Osteoblast (primary cell): ENCODE measurements around the gene OPN5. TPM values are rescaled to one million over a fixed set of nuclear protein-coding genes. Genes with fewer than 3 reads are reported as not detected.

Source experiments
- DNase-seq: peaks from one replicate; pipeline ENCODE4 v3.0.0; 2011; ENCODE audit warnings: low spot score, mixed read lengths; ENCODE audit not compliant: insufficient read length; ENCODE audit errors: missing footprints
- H2AFZ ChIP-seq: 2 replicates; pipeline ENCODE4 v1.6.0; 2011; ENCODE audit warnings: mild to moderate bottlenecking, low read length
- H3K27ac ChIP-seq: 2 replicates; pipeline ENCODE4 v1.5.1; 2011; ENCODE audit warnings: mild to moderate bottlenecking, low read depth, low read length, moderate library complexity
- H3K27me3 ChIP-seq: 2 replicates; pipeline ENCODE4 v1.6.0; 2012; ENCODE audit warnings: mild to moderate bottlenecking, control low read depth, inconsistent platforms, low read length, moderate library complexity; ENCODE audit not compliant: insufficient read depth
- H3K36me3 ChIP-seq: 2 replicates; pipeline ENCODE4 v1.5.1; 2011; ENCODE audit warnings: mild to moderate bottlenecking, low read length, control low read depth, moderate library complexity; ENCODE audit not compliant: insufficient read depth
- H3K4me1 ChIP-seq: 2 replicates; pipeline ENCODE4 v1.5.1; 2011; ENCODE audit warnings: mild to moderate bottlenecking, low read length, control low read depth, moderate library complexity; ENCODE audit not compliant: insufficient read depth
- H3K4me2 ChIP-seq: 2 replicates; pipeline ENCODE4 v1.6.0; 2011; ENCODE audit warnings: mild to moderate bottlenecking, low read length; ENCODE audit not compliant: insufficient read depth
- H3K4me3 ChIP-seq: fragments of 200-600 bp; sonication (generic); 3 replicates; pipeline ENCODE4 v1.5.1; 2012; ENCODE audit warnings: mild to moderate bottlenecking, low read length, inconsistent platforms; ENCODE audit not compliant: insufficient read depth
- H3K79me2 ChIP-seq: 2 replicates; pipeline ENCODE4 v1.6.0; 2012; ENCODE audit warnings: mild to moderate bottlenecking, low read length, control low read depth, inconsistent platforms; ENCODE audit not compliant: insufficient read depth
- H3K9me3 ChIP-seq: 2 replicates; pipeline ENCODE4 v1.5.1; 2011; ENCODE audit warnings: low read depth, low read length, control low read depth
- H4K20me1 ChIP-seq: 2 replicates; pipeline ENCODE4 v1.6.0; 2012; ENCODE audit warnings: mild to moderate bottlenecking, low read length, control low read depth; ENCODE audit not compliant: insufficient read depth
- total RNA-seq: library from RNA; depleted of rRNA; stranded (reverse); fragments of >200 nt; gene quantifications from 2 replicates; pipeline ENCODE4 v1.2.3, GENCODE V29; 2012
- TF ChIP-seq, protein P1 (sequence below): IDR thresholded peaks from 2 replicates; pipeline ENCODE4 v1.5.1; 2011; ENCODE audit warnings: mild to moderate bottlenecking, low read depth, low read length, moderate library complexity; ENCODE audit errors: extremely low read depth

Gene OPN5
- total RNA-seq, 1 donor = under 0.01 TPM

GRCh38 chr6:47788498-47788884 is 6.7 kb downstream of the OPN5 start:
- Histone ChIP-seq H3K4me2 (peak overlapping the region; percentile 84), H3K27me3 (peaks cover 26% of the 10 kb centered on the region), H3K9me3 (no peaks in the 10 kb centered on the region), H3K27ac (no peak overlapping the region), H3K79me2 (no peaks in the 10 kb centered on the region), H3K4me1 (peaks cover 7% of the 10 kb centered on the region), H4K20me1 (no peaks in the 10 kb centered on the region), H3K4me3 (peak overlapping the region; percentile 51), H2AFZ (peak overlapping the region; percentile 69), H3K36me3 (no peaks in the 10 kb centered on the region)
- peak; percentile 8 for DNase-seq
- TF ChIP-seq, protein P1, sequence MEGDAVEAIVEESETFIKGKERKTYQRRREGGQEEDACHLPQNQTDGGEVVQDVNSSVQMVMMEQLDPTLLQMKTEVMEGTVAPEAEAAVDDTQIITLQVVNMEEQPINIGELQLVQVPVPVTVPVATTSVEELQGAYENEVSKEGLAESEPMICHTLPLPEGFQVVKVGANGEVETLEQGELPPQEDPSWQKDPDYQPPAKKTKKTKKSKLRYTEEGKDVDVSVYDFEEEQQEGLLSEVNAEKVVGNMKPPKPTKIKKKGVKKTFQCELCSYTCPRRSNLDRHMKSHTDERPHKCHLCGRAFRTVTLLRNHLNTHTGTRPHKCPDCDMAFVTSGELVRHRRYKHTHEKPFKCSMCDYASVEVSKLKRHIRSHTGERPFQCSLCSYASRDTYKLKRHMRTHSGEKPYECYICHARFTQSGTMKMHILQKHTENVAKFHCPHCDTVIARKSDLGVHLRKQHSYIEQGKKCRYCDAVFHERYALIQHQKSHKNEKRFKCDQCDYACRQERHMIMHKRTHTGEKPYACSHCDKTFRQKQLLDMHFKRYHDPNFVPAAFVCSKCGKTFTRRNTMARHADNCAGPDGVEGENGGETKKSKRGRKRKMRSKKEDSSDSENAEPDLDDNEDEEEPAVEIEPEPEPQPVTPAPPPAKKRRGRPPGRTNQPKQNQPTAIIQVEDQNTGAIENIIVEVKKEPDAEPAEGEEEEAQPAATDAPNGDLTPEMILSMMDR = no peak

GRCh38 chr6:47789553-47789952 is 7.7 kb downstream of the OPN5 start:
- Histone ChIP-seq H3K79me2 (no peaks in the 10 kb centered on the region), H3K27ac (no peak overlapping the region), H3K4me3 (no peak overlapping the region), H3K4me1 (peaks cover 7% of the 10 kb centered on the region), H4K20me1 (no peaks in the 10 kb centered on the region), H3K9me3 (no peaks in the 10 kb centered on the region), H2AFZ (no peak overlapping the region), H3K4me2 (no peak overlapping the region), H3K27me3 (peaks cover 26% of the 10 kb centered on the region), H3K36me3 (no peaks in the 10 kb centered on the region)
- TF ChIP-seq, protein P1 = no peak
- peak; percentile 15 for DNase-seq

DNA sequence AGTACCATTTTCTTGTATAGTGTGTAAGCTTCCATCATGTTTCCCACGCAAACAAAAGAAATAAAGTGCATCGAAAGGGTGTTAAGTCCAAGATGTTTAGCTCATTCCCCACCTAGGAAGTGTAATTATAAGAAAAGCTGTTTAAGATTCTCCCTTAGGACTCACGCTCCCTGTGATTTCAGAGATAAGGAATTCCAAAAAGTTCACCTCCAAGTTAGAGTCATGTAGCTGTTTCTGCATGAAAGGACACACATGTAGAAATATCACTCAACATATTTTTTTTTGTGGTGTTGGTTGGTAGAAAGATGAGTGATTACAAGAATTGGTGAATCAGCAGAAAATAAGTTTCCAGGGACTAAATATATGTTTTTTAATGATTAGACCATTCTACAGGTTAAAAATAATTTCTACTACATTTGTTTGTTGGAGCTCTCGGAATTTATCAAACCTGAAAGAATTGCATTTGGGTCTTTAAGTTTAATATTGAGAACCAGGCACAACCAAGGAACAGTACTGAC is 10.4 kb downstream of the OPN5 start:
- Histone ChIP-seq H3K36me3 (no peaks in the 10 kb centered on the region), H3K9me3 (no peaks in the 10 kb centered on the region), H2AFZ (no peak overlapping the region), H3K4me1 (peaks cover 7% of the 10 kb centered on the region), H3K4me2 (no peak overlapping the region), H4K20me1 (no peaks in the 10 kb centered on the region), H3K79me2 (no peaks in the 10 kb centered on the region), H3K4me3 (no peak overlapping the region), H3K27ac (no peak overlapping the region), H3K27me3 (peaks cover 11% of the 10 kb centered on the region)
- TF ChIP-seq, protein P1 = no peak
- no peak for DNase-seq

DNA sequence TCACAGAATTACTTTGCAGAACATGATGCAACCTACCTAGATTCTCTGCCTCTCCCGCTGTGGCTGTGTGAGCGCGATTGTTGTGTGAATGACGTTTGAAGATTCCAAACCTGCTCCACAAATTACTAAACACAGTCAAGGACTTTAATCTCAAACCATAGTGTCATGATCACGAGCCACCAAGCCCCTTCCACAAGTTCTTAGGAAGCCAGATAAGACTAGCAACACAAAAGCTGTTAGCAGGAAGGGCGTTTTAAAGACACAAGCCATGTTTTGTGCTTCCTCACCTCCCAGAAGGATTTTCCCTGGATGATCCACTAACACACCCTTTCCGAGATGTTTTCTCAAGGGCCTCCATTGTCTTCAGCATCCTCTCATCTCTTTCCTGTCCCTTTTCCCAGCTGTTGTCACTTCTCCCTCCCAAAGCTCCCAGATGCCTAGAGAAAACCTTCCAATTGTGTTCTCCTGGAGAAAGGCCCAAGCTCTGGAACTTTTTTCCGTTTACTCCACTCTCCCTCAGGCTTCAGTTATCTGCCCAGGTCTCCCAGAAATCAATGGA is 12.8 kb downstream of the OPN5 start:
- peak; percentile 22 for DNase-seq
- no peak overlapping the region for H2AFZ ChIP-seq
- H3K27me3 ChIP-seq = peaks cover 3% of the 10 kb centered on the region
- no peak overlapping the region for H3K4me2 ChIP-seq
- H3K36me3 ChIP-seq = no peaks in the 10 kb centered on the region
- H3K79me2 ChIP-seq = no peaks in the 10 kb centered on the region
- TF ChIP-seq, protein P1 = no peak
- no peak overlapping the region for H3K4me3 ChIP-seq
- H3K27ac ChIP-seq = no peak overlapping the region
- no peaks in the 10 kb centered on the region for H3K4me1 ChIP-seq
- H4K20me1 ChIP-seq = no peaks in the 10 kb centered on the region
- no peaks in the 10 kb centered on the region for H3K9me3 ChIP-seq
